Measurements from ENCODE around the gene VWA3A. TPM values are rescaled to one million over a fixed set of nuclear protein-coding genes. Genes with fewer than 3 reads are reported as not detected.

Gene VWA3A
- total RNA-seq, 3 donors from 2014 or later = 0.29 to 2.3 TPM; not detected in 1

GRCh38 chr16:22117609-22118008, 25.3 kb downstream of the VWA3A start:
- H3K36me3 ChIP-seq = no peaks in the 10 kb centered on the region
- intact Hi-C loops (cut with DNase I; ENCODE audit: low total_unique reads) = no loop called here
- no peaks in the 10 kb centered on the region for H3K27me3 ChIP-seq
- no peak overlapping the region for H3K4me3 ChIP-seq
- DNase-seq (ENCODE audit: low spot score in 2 of 2) = no peak
- no peaks in the 10 kb centered on the region for H3K9me3 ChIP-seq
- TF ChIP-seq POLR2AphosphoS5 (IDR thresholded peaks at IDR 0.05) (no peak), POLR2A (IDR thresholded peaks at IDR 0.05) (no peak)
- TF ChIP-seq, protein P1, sequence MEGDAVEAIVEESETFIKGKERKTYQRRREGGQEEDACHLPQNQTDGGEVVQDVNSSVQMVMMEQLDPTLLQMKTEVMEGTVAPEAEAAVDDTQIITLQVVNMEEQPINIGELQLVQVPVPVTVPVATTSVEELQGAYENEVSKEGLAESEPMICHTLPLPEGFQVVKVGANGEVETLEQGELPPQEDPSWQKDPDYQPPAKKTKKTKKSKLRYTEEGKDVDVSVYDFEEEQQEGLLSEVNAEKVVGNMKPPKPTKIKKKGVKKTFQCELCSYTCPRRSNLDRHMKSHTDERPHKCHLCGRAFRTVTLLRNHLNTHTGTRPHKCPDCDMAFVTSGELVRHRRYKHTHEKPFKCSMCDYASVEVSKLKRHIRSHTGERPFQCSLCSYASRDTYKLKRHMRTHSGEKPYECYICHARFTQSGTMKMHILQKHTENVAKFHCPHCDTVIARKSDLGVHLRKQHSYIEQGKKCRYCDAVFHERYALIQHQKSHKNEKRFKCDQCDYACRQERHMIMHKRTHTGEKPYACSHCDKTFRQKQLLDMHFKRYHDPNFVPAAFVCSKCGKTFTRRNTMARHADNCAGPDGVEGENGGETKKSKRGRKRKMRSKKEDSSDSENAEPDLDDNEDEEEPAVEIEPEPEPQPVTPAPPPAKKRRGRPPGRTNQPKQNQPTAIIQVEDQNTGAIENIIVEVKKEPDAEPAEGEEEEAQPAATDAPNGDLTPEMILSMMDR (IDR thresholded peaks at IDR 0.05) = no peak
- H3K27ac ChIP-seq = no peak overlapping the region
- H3K4me1 ChIP-seq = no peaks in the 10 kb centered on the region

GRCh38 chr16:22120440-22120839, 28.1 kb downstream of the VWA3A start:
- Histone ChIP-seq H3K4me3 (no peak overlapping the region), H3K4me1 (no peaks in the 10 kb centered on the region), H3K27me3 (no peaks in the 10 kb centered on the region), H3K27ac (no peak overlapping the region), H3K9me3 (no peaks in the 10 kb centered on the region), H3K36me3 (no peaks in the 10 kb centered on the region)
- TF ChIP-seq POLR2AphosphoS5 (IDR thresholded peaks at IDR 0.05) (no peak), POLR2A (IDR thresholded peaks at IDR 0.05) (no peak)
- TF ChIP-seq, protein P1 (IDR thresholded peaks at IDR 0.05) = no peak
- intact Hi-C loops (cut with DNase I; ENCODE audit: low total_unique reads) = no loop called here
- DNase-seq (ENCODE audit: low spot score in 2 of 2) = no peak

DNA sequence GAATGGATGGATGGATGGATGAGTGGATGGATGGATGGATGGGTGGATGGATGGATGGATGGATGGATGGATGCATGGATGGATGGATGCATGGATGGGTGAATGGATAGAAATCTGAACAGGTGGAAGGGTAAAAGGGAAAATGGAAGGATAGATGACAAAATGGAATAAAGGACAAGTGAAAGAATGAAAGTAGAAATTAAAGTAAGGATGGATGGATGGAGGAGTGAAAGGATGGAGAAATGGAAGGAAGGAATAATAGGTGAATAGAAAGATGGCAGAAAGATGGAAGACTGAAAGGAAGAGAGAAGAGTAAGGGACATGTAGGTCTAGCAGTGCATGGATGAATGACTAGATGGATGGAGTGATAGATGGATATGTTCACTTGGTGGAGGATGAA, 29.9 kb downstream of the VWA3A start:
- H3K4me1 ChIP-seq = no peaks in the 10 kb centered on the region
- no peak overlapping the region for H3K4me3 ChIP-seq
- H3K27me3 ChIP-seq = no peaks in the 10 kb centered on the region
- no peak for DNase-seq (ENCODE audit: low spot score in 2 of 2)
- TF ChIP-seq, protein P1 (IDR thresholded peaks at IDR 0.05) = no peak
- TF ChIP-seq POLR2A (IDR thresholded peaks at IDR 0.05) (no peak), POLR2AphosphoS5 (IDR thresholded peaks at IDR 0.05) (no peak)
- no peaks in the 10 kb centered on the region for H3K36me3 ChIP-seq
- H3K9me3 ChIP-seq = no peaks in the 10 kb centered on the region
- no peak overlapping the region for H3K27ac ChIP-seq
- intact Hi-C loops (cut with DNase I; ENCODE audit: low total_unique reads) = no loop called here

- H3K9me3 ChIP-seq = no peaks in the 10 kb centered on the region
- H3K36me3 ChIP-seq = no peaks in the 10 kb centered on the region
- H3K27me3 ChIP-seq = no peaks in the 10 kb centered on the region
- no peaks in the 10 kb centered on the region for H3K4me1 ChIP-seq
- no peak for TF ChIP-seq POLR2AphosphoS5 (IDR thresholded peaks at IDR 0.05)
- TF ChIP-seq POLR2A (IDR thresholded peaks at IDR 0.05) = no peak
- TF ChIP-seq, protein P1 (IDR thresholded peaks at IDR 0.05) = no peak
- no peak overlapping the region for H3K4me3 ChIP-seq
- H3K27ac ChIP-seq = no peak overlapping the region
- intact Hi-C loops (cut with DNase I; ENCODE audit: low total_unique reads) = no loop called here
- no peak for DNase-seq (ENCODE audit: low spot score in 2 of 2)
Measured at GRCh38 chr16:22123146-22123545, 30.8 kb downstream of the VWA3A start.

DNA sequence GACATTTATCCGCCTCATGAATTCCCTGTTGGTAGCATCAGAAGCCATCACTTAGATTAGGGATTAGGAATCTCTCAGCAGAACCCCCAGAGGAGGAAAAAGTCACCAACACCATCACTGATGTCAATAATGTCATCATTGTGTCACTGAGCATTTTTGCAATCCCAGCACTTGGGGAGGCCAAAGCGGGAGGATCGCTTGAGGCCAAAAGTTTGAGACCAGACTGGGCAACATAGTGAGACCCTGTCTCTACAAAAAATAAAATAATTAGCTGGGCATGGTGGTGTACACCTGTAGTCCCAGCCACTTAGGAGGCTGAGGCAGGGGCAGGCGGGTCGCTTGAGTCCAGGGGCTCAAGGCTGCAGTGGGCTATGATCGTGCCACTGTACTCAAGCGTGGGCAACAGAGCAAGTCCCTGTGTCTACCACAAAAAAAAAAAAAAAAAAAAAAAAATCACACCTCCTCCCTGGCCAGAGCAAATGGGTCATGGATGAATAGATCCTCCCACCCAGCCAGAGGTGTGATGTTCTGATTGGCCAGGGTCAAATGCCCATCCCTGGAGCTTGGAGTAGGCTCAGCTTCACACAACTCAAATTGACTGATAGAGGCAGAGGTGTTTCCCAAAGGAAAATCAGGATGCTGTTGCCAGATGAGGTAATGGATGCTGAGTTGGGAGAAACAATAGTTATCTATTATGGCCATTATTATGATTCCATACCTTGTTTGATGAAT, 31.6 kb downstream of the VWA3A start:
- intact Hi-C loops (cut with DNase I; ENCODE audit: low total_unique reads) = no loop called here
- Histone ChIP-seq H3K27ac (no peak overlapping the region), H3K27me3 (no peaks in the 10 kb centered on the region), H3K4me1 (no peaks in the 10 kb centered on the region), H3K36me3 (no peaks in the 10 kb centered on the region), H3K9me3 (no peaks in the 10 kb centered on the region), H3K4me3 (no peak overlapping the region)
- TF ChIP-seq POLR2AphosphoS5 (IDR thresholded peaks at IDR 0.05) (no peak), POLR2A (IDR thresholded peaks at IDR 0.05) (no peak)
- TF ChIP-seq, protein P1 (IDR thresholded peaks at IDR 0.05) = no peak
- DNase-seq (ENCODE audit: low spot score in 2 of 2) = no peak

Measured in breast epithelium (tissue), 4 donors.